HG03521 (cell line): ENCODE data around the gene STAC2.

Experiments used
- ATAC-seq: cut with Tn5 transposase; IDR thresholded peaks from one replicate; pipeline ENCODE4 v1.9.1; 2021; ENCODE audit warnings: mild to moderate bottlenecking, moderate library complexity; ENCODE audit not compliant: unreplicated experiment

Gene STAC2

GRCh38 chr17:39212195-39212810 is 13.4 kb downstream of the STAC2 start:
- ATAC-seq, result no peak

- no peak for ATAC-seq
Measured at GRCh38 chr17:39210093-39210434, 15.7 kb downstream of the STAC2 start.

- no peak for ATAC-seq
Measured at GRCh38 chr17:39209317-39210092, 16.2 kb downstream of the STAC2 start.

- ATAC-seq, result no peak
Measured at GRCh38 chr17:39208893-39209292, 16.9 kb downstream of the STAC2 start.

- ATAC-seq, result no peak
Measured at GRCh38 chr17:39208136-39208535, 17.6 kb downstream of the STAC2 start.

GRCh38 chr17:39205112-39205526 is 20.6 kb downstream of the STAC2 start:
- ATAC-seq, result no peak

GRCh38 chr17:39204245-39204644 is 21.5 kb downstream of the STAC2 start:
- ATAC-seq, result no peak

GRCh38 chr17:39200957-39201510 is 24.7 kb downstream of the STAC2 start:
- no peak for ATAC-seq

GRCh38 chr17:39200070-39200879 is 25.5 kb downstream of the STAC2 start, which contains the start of gene RPL19:
Gene RPL19, plus strand, starts transcription at chr17:39200283. Its CDS starts 62 bp downstream, at chr17:39200345.
- peak; percentile 56 for ATAC-seq

- peak; percentile 67 for ATAC-seq
Measured at GRCh38 chr17:39199820-39200069, 26.0 kb downstream of the STAC2 start.

GRCh38 chr17:39198186-39198566 is 27.6 kb downstream of the STAC2 start:
- ATAC-seq, result no peak

- no peak for ATAC-seq
Measured at GRCh38 chr17:39197380-39198185, 28.2 kb downstream of the STAC2 start, which contains the start of gene CACNB1. Gene CACNB1, minus strand, starts transcription at chr17:39197669. Its CDS starts 174 bp downstream, at chr17:39197495.

- no peak for ATAC-seq
Measured at GRCh38 chr17:39196808-39197291, 28.9 kb downstream of the STAC2 start.

GRCh38 chr17:39196241-39196807 is 29.4 kb downstream of the STAC2 start:
- no peak for ATAC-seq

GRCh38 chr17:39195568-39196160 is 30.1 kb downstream of the STAC2 start:
- ATAC-seq, result no peak

- no peak for ATAC-seq
Measured at GRCh38 chr17:39194985-39195524, 30.7 kb downstream of the STAC2 start.

- no peak for ATAC-seq
Measured at GRCh38 chr17:39194089-39194984, 31.4 kb downstream of the STAC2 start.

- no peak for ATAC-seq
Measured at GRCh38 chr17:39193346-39193745, 32.4 kb downstream of the STAC2 start.

- ATAC-seq, result no peak
Measured at GRCh38 chr17:39192901-39193300, 32.8 kb downstream of the STAC2 start.
